Measurements from ENCODE around the gene PTPRD. TPM values are rescaled to one million over a fixed set of nuclear protein-coding genes. Genes with fewer than 3 reads are reported as not detected.

PTPRD gene
- total RNA-seq, 1 experiment from 2014 or later: 0.02 TPM

GRCh38 chr9:9002826-9003583 lies 1609.8 kb downstream of the PTPRD start:
- no peak overlapping the region for H3K4me2 ChIP-seq (ENCODE audit: low read length)
- no peaks in the 10 kb centered on the region for H3K36me3 ChIP-seq (ENCODE audit: control insufficient read depth in 1 of 2, insufficient read depth in 2 of 2, low read length in 2 of 2)
- no peaks in the 10 kb centered on the region for H3K9me2 ChIP-seq (ENCODE audit: insufficient read depth)
- ChIA-PET CTCF (no interaction called here), POLR2A (no interaction called here), RAD21 (ENCODE audit: low non-redundant PET in 1 of 2, low total read pairs in 2 of 2, uncharacterized antibody in 2 of 2, unreplicated experiment in 2 of 2) (no interaction called here)
- H3K27ac ChIP-seq (ENCODE audit: low read depth, low read length): no peak overlapping the region
- H3K9me3 ChIP-seq (ENCODE audit: control insufficient read depth in 1 of 2, insufficient read depth in 1 of 2, low read depth in 1 of 2, low read length in 2 of 2): peaks cover 14% of the 10 kb centered on the region in 2 experiments; a peak in 2 of 4 replicates
- no TSS peak for BruUV-seq (replicated peaks)
- intact Hi-C loops (cut with micrococcal nuclease): no loop called here
- ATAC-seq: no peak
- no peaks in the 10 kb centered on the region for H4K20me1 ChIP-seq (ENCODE audit: insufficient read depth)
- no peaks in the 10 kb centered on the region for H3K27me3 ChIP-seq (ENCODE audit: insufficient read depth, low read length)
- H3K4me1 ChIP-seq (ENCODE audit: control insufficient read depth in 1 of 2, insufficient read depth in 2 of 2, low read length in 2 of 2): no peaks in the 10 kb centered on the region
- no peaks in the 10 kb centered on the region for H3K79me2 ChIP-seq (ENCODE audit: insufficient read depth, low read length)
- DNase-seq (ENCODE audit: low read depth, low spot score): no peak
- no peak overlapping the region for H2AFZ ChIP-seq (ENCODE audit: low read depth, low read length, poor library complexity, severe bottlenecking)
- no peak overlapping the region for H3K9ac ChIP-seq (ENCODE audit: low read length)
- H3K4me3 ChIP-seq (replicated peaks in 1 of 2; ENCODE audit: low read depth in 1 of 2, low read length in 2 of 2): no peak overlapping the region
- TF ChIP-seq JUND (IDR thresholded peaks at IDR 0.05) (no peak), EZH2phosphoT487 (IDR thresholded peaks at IDR 0.05; ENCODE audit: borderline replicate concordance) (no peak), ELF1 (IDR thresholded peaks at IDR 0.05; ENCODE audit: borderline replicate concordance, low read depth) (no peak), EGR1 (IDR thresholded peaks at IDR 0.05; ENCODE audit: low read depth) (no peak), CBX3 (IDR thresholded peaks at IDR 0.05; ENCODE audit: low read depth) (no peak), REST (IDR thresholded peaks at IDR 0.05; ENCODE audit: low read depth) (no peak), MAX (IDR thresholded peaks at IDR 0.05) (no peak), ZNF274 (IDR thresholded peaks at IDR 0.05; ENCODE audit: low read depth, low read length) (no peak), SRF (IDR thresholded peaks at IDR 0.05; ENCODE audit: low read depth) (no peak), FOSL1 (IDR thresholded peaks at IDR 0.05; ENCODE audit: low read depth) (no peak), TCF7L2 (IDR thresholded peaks at IDR 0.05; ENCODE audit: borderline replicate concordance, extremely low read depth, insufficient read depth, insufficient read length) (no peak), RAD21 (IDR thresholded peaks at IDR 0.05; ENCODE audit: low read depth) (no peak), SP1 (IDR thresholded peaks at IDR 0.05; ENCODE audit: low read depth) (no peak), POLR2A (IDR thresholded peaks at IDR 0.05; ENCODE audit: borderline replicate concordance, extremely low read depth, insufficient read depth, insufficient read length) (no peak)
